Activated CD4-positive, alpha-beta T cell treated with anti-CD3 and anti-CD28 coated beads for 48 hours (primary cell): ENCODE data around the gene TMEM248.
"Not testable (repeated sequence)": the region's sequence is repeated elsewhere in the genome, so short reads cannot be mapped to it uniquely, and the experiment has no call there.

ENCODE experiments used
- DNase-seq: peaks from one replicate; pipeline ENCODE4 v3.0.0-alpha.2; 2020

TMEM248 gene

GRCh38 chr7:66952343-66953043 lies 31.5 kb downstream of the TMEM248 start:
- DNase-seq: no peak

GRCh38 chr7:66953044-66953427 lies 32.0 kb downstream of the TMEM248 start:
- no peak for DNase-seq

GRCh38 chr7:66957595-66958290 lies 36.7 kb downstream of the TMEM248 start:
- DNase-seq: no peak

- no peak for DNase-seq
Measured at GRCh38 chr7:66958538-66959350, 37.7 kb downstream of the TMEM248 start.

DNA sequence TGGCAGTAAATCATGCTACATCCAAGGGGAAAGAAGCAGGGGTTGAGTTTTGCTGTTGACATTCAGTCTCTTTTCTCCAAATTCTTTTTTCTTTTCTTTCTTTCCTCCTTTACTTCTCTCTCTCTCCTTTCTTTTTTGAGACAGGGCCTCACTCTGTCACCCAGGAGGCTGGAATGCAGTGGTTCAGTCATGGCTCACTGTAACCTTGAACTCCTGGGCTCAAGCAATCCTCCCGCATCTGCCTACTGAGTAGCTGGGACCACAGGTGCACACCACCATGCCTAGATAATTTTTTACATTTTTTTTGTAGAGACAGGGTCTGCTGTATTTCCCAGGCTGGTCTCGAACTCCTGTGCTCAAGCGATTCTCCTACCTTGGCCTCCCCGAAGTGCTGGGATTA lies 39.2 kb downstream of the TMEM248 start:
- DNase-seq: no peak

- no peak for DNase-seq
Measured at GRCh38 chr7:66961096-66961495, 40.1 kb downstream of the TMEM248 start.

GRCh38 chr7:66964411-66964810 lies 43.4 kb downstream of the TMEM248 start:
- DNase-seq: no peak

GRCh38 chr7:66967029-66967428 lies 46.0 kb downstream of the TMEM248 start:
- DNase-seq: no peak

DNA sequence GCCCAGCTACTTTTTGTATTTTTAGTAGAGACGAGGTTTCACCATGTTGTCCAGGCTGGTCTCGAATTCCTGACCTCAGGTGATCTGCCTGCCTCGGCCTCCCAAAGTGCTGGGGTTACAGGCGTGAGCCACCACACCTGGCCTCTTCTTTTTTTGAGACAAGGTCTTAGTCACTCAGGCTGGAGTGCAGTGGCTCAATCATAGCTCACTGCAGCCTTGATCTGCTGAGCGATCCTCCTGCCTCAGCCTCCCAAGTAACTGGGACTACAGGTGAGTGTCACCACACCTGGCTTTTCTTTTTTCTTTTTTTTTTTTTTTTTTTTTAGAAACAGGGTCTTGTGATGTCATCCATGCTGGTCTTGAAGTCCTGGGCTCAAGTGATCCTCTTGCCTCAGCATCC lies 48.0 kb downstream of the TMEM248 start:
- DNase-seq: not testable (repeated sequence)

GRCh38 chr7:66970310-66970709 lies 49.3 kb downstream of the TMEM248 start:
- DNase-seq: no peak

DNA sequence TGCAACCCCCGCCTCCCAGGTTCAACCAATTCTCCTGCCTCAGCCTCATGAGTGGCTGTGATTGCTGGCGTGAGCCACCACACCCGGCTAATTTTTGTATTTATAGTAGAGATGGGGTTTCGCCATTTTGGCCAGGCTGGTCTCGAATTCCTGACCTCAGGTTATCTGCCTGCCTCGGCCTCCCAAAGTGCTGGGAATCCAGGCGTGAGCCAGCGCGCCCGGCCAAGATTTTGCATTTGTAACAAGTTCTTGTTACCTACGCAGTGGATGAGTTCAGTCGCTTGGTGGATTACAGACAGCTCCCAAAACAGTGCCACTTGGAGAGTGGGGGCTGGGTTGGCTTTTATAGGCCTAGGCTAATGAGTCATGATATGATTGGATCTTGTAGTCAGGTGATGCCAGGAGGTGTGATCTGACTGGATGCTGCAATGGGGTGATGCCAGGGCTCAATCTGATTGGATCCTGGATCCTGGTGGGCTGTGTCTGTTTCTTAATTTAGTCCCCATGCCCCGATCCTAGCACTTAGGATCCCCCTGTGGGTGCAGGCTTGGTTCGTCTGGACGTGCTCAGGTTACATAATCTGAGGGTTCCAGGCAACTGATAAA lies 54.1 kb downstream of the TMEM248 start:
- peak; percentile 9 for DNase-seq

- not testable (repeated sequence) for DNase-seq
Measured at GRCh38 chr7:66978312-66978711, 57.3 kb downstream of the TMEM248 start.

- not testable (repeated sequence) for DNase-seq
Measured at GRCh38 chr7:66979013-66979412, 58.0 kb downstream of the TMEM248 start.

GRCh38 chr7:66980336-66980735 lies 59.3 kb downstream of the TMEM248 start:
- not testable (repeated sequence) for DNase-seq

DNA sequence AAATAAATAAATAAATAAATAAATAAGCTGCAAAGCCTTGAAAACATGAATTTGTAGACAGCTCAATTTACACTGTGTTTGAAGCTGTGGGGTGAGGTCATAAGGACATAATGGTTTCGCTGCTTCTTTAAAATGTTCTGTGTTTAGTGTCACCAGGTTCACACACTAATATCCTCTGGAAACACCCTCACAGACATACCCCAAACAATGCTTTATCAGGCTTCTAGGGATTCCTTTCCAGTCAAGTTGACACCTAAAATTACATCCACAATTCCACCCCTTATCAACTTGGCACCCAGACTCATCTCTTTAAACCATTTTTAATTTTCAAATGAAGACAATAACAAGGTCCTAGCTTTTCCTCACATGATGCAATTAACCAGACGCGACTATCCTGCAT lies 68.5 kb downstream of the TMEM248 start:
- DNase-seq: not testable (repeated sequence)

DNA sequence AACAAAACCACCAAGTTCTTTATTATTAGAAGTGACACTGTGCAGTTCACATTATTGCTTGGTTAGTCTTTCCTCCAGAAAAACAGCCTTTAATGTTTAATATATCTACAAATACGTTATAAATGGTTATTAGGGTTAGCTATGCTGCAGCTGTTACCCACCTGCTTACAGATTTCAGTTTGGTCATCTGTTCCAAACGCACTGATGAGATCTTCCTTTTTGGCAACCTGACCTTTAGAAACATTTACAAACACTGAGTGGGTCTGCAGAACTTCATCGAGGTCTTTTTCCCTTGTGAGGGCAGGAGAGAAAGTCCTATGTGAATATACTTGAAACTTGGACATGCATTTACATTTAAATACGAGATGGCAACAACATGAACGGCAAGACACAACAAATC lies 73.0 kb downstream of the TMEM248 start:
- not testable (repeated sequence) for DNase-seq

DNA sequence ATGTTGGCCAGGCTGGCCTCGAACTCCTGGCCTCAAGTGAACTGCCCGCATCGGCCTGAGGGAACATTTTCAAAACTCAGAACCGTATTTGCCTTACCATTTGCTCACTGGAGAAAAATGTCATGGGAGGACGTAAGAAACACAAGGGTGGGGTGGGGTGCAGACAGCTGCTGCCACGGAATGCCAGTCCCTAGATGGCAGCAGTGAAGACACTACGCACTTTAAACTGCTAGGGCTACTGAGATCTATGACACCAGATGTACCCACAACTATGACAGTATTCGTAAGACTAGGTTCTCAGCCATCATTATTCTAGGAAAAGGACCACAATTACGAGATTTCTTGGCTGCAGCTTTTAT lies 73.6 kb downstream of the TMEM248 start:
- DNase-seq: peak; percentile 57

DNA sequence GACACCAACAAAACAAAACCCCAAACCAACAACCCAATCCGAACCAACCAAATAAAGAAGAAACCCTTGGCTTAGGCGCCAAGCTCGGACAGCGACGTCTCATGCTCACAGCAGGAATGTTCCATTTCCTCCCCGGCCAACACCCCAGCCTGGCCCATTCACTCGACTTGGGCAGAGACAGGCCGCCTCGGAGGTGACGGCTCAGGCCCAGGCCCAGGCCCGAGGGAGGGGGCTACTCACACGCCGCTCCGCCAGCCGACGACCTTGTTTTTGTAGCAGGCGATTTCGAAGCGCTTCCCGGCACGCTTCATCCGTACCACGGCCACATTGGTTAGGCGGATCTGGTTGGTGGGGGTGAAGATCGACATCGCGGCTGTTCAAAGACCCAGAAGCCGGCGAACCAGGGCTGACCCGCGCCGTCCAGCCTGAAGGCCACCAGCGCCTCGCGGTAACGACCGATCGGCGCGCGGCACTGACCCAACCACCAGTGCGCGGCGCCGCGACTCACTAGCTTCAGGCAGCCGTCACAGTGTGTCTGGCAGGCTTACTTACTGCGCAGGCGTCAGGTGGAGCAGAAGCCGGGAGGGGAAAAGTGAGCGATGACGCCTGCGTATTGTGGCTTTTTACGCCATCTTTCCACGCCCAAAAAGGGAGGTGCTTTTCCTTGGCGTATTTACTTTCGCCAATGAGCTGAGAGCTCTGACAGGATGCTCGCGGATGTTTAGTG lies 74.2 kb downstream of the TMEM248 start, which contains the start of gene SBDS:
Gene SBDS (minus strand): TSS at position 537 of the 727 bp plus-strand sequence. CDS start 169 bp downstream, at position 368.
- peak; percentile 94 for DNase-seq

DNA sequence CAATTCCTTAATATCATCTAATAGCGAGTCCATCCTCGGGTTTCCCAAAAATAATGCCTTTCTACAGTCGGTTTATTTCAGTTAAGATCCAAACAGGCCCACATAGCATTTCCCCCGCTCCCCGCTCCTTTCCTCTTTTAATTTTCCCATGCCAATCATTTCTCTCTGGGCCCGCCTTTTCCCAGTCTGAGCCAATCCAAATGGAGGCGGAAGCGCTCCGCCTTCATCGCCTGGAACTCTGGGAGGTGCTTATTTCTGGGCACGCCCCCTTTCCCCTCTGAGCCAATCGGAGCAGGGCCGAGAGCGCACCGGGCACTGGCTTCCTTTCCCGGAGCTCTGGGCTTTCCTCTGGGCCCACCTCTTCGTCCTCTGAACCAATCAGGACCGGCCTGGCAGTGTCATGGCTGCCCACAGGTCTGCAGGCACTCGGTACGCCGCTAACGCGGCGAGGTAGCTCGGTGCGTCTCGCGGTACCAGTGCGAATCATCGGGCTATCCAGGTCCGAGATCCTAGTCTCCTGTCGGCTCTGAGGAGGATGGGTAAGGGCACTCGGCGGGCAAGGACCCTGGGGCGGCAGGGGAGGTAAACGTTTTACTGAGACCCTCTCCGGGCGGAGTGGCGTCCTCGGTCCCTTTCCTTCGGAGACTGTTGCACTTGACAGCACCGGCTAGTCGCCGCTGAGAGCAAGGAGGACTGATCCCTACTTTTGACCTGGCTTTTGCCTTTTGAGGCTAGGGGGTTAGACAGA lies 75.6 kb downstream of the TMEM248 start, which contains the start of gene TYW1:
Gene TYW1 (plus strand): TSS at position 390 of the 748 bp plus-strand sequence. CDS start 146 bp downstream, at position 536.
- DNase-seq: peak; percentile 99

GRCh38 chr7:67000601-67001258 lies 79.7 kb downstream of the TMEM248 start:
- DNase-seq: not testable (repeated sequence)

GRCh38 chr7:67004145-67004544 lies 83.1 kb downstream of the TMEM248 start:
- not testable (repeated sequence) for DNase-seq
